Measurements from ENCODE around the gene STPG1. TPM values are rescaled to one million over a fixed set of nuclear protein-coding genes. Genes with fewer than 3 reads are reported as not detected.

The STPG1 gene
- total RNA-seq, 1 donor from 2014 or later: 9.2 TPM

GRCh38 chr1:24418898-24419628 is 5.5 kb upstream of the STPG1 start:
- Histone ChIP-seq H3K4me2 (ENCODE audit: low read length) (peak overlapping the region; percentile 55), H4K20me1 (ENCODE audit: insufficient read depth, low read length) (no peaks in the 10 kb centered on the region), H3K79me2 (ENCODE audit: insufficient read depth, low read length) (peaks cover 5% of the 10 kb centered on the region), H3K4me3 (ENCODE audit: insufficient read depth, low read depth, low read length) (no peak overlapping the region), H3K4me1 (ENCODE audit: insufficient read depth, low read length) (peaks cover 34% of the 10 kb centered on the region), H3K9me3 (ENCODE audit: insufficient read depth, low read depth, low read length) (no peaks in the 10 kb centered on the region), H3K27ac (ENCODE audit: low read depth, low read length) (peak overlapping the region; percentile 87), H3K36me3 (ENCODE audit: insufficient read depth, low read length) (peaks cover 6% of the 10 kb centered on the region), H2AFZ (ENCODE audit: low read depth, low read length) (peak overlapping the region; percentile 51), H3K9ac (ENCODE audit: low read length) (peak overlapping the region; percentile 57), H3K27me3 (ENCODE audit: insufficient read depth, low read length) (no peaks in the 10 kb centered on the region)
- FAIRE-seq: no peak
- Mint-ChIP-seq H3K9me3 (ENCODE audit: unreplicated experiment) (no peaks in the 10 kb centered on the region), H3K27me3 (ENCODE audit: low read depth, unreplicated experiment) (no peaks in the 10 kb centered on the region), H3K4me1 (ENCODE audit: low read depth, unreplicated experiment) (peaks cover 39% of the 10 kb centered on the region), H3K27ac (ENCODE audit: unreplicated experiment) (peak overlapping the region; percentile 98), H3K36me3 (ENCODE audit: low read depth, unreplicated experiment) (peaks cover 23% of the 10 kb centered on the region), H3K4me3 (ENCODE audit: unreplicated experiment) (peak overlapping the region; percentile 43)
- DNase-seq (ENCODE audit: low read depth): peak; percentile 67
- TF ChIP-seq EZH2 (IDR thresholded peaks at IDR 0.05; ENCODE audit: insufficient read depth, low read length) (no peak), CTCF (IDR thresholded peaks at IDR 0.05; ENCODE audit: insufficient read depth, low read depth, low read length) (no peak)

GRCh38 chr1:24417681-24418080 is 4.1 kb upstream of the STPG1 start:
- Mint-ChIP-seq H3K4me1 (ENCODE audit: low read depth, unreplicated experiment) (peaks cover 38% of the 10 kb centered on the region), H3K4me3 (ENCODE audit: unreplicated experiment) (peak overlapping the region; percentile 89), H3K27ac (ENCODE audit: unreplicated experiment) (peak overlapping the region; percentile 98), H3K27me3 (ENCODE audit: low read depth, unreplicated experiment) (no peaks in the 10 kb centered on the region), H3K9me3 (ENCODE audit: unreplicated experiment) (no peaks in the 10 kb centered on the region), H3K36me3 (ENCODE audit: low read depth, unreplicated experiment) (peaks cover 15% of the 10 kb centered on the region)
- H3K4me1 ChIP-seq (ENCODE audit: insufficient read depth, low read length): peaks cover 40% of the 10 kb centered on the region
- peaks cover 6% of the 10 kb centered on the region for H3K36me3 ChIP-seq (ENCODE audit: insufficient read depth, low read length)
- FAIRE-seq (no peak), DNase-seq (ENCODE audit: low read depth) (peak; percentile 39)
- TF ChIP-seq CTCF (IDR thresholded peaks at IDR 0.05; ENCODE audit: insufficient read depth, low read depth, low read length): no peak
- no peak for TF ChIP-seq EZH2 (IDR thresholded peaks at IDR 0.05; ENCODE audit: insufficient read depth, low read length)
- H3K27me3 ChIP-seq (ENCODE audit: insufficient read depth, low read length): no peaks in the 10 kb centered on the region
- peaks cover 9% of the 10 kb centered on the region for H3K79me2 ChIP-seq (ENCODE audit: insufficient read depth, low read length)
- no peaks in the 10 kb centered on the region for H4K20me1 ChIP-seq (ENCODE audit: insufficient read depth, low read length)
- H3K27ac ChIP-seq (ENCODE audit: low read depth, low read length): peak overlapping the region; percentile 87
- H3K4me3 ChIP-seq (ENCODE audit: insufficient read depth, low read depth, low read length): peak overlapping the region; percentile 15
- no peaks in the 10 kb centered on the region for H3K9me3 ChIP-seq (ENCODE audit: insufficient read depth, low read depth, low read length)
- peak overlapping the region; percentile 97 for H3K4me2 ChIP-seq (ENCODE audit: low read length)
- H3K9ac ChIP-seq (ENCODE audit: low read length): peak overlapping the region; percentile 67
- no peak overlapping the region for H2AFZ ChIP-seq (ENCODE audit: low read depth, low read length)

All from astrocyte (in vitro differentiated cells and primary cell).